GM13977 (cell line): ENCODE measurements around the gene SOD3.

Experiments
- DNase-seq: peaks from one replicate; pipeline ENCODE4 v3.0.0; 2012; ENCODE audit warnings: low spot score
- CTCF ChIP-seq: IDR thresholded peaks from 2 replicates; pipeline ENCODE4 v1.5.1; 2012; ENCODE audit warnings: mild to moderate bottlenecking, control low read depth; ENCODE audit not compliant: insufficient read depth; ENCODE audit errors: extremely low read depth, missing control alignments
- in situ Hi-C: fragments of 300-500 bp; cut with MboI; formaldehyde crosslinking; loops from one replicate; pipeline ENCODE4 v1.12.0; 2022; ENCODE audit warnings: low sequenced_read_pairs, low pct_unique_long_range_greater_than_20kb, mixed read lengths, inconsistent platforms; ENCODE audit not compliant: unreplicated experiment

The SOD3 gene

DNA sequence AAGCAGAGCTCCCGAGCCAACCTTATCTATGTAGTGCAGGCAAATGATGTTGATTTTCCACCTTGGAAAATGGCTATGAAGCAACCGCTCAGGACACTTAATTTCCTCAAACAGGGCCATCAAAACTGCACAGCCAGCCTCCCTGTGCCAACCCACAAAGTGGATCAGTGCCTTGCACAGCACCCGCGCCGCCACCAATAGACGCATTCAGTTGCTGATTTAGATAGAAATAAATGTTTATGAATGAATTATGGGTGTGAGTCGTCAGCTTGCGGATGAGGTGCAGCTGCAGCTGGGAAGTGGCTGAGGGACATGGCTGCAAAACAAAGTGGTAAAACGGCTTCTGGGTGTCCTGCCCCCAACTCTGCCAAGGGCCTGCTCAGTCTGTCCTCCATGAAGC, 47.0 kb downstream of the SOD3 start:
- TF ChIP-seq CTCF, result no peak
- DNase-seq, result no peak
- in situ Hi-C loops, result no loop called here

DNA sequence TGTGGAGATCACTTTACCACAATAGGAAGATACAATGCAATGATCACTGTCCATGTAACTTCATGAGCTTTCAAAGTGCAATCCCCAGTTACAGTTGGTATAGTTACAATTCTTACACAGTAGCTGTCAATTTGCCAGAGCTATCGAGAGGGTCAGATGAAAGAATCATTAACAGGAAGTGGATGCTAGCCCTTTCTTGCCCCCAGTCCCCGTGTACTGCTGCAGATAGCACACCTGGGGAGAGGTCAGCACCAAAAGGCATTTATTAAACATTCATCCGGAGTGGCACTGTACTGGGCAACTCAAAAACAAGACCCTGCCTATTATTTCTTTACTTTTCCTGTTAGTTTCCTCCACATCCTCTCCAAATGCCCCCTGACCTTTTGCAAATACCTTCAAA, 47.7 kb downstream of the SOD3 start:
- in situ Hi-C loops, result no loop called here
- no peak for TF ChIP-seq CTCF
- DNase-seq, result no peak

- in situ Hi-C loops, result no loop called here
- no peak for TF ChIP-seq CTCF
- no peak for DNase-seq
Observed at GRCh38 chr4:24845132-24845531, 49.8 kb downstream of the SOD3 start.

DNA sequence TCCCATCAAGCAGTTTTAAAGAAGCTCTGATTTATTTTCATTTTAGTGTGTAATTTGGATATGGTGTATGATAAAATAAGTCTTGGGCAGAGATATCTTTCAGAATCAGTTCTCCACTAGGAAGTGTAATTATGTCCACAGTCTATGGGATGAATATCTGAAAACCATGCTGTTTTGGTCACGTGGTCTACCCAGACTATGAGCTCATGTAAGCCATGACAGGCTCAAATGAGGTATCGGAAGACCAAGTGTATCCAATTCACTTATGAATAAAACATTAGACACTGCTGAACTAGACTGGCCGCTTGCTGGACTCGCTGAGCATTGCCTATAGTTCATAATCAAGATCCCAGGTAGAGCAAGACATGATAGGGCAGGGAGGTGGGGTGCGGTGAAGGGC, 50.5 kb downstream of the SOD3 start:
- TF ChIP-seq CTCF, result no peak
- in situ Hi-C loops, result no loop called here

GRCh38 chr4:24846716-24847115, 51.3 kb downstream of the SOD3 start:
- in situ Hi-C loops, result no loop called here
- DNase-seq, result no peak
- TF ChIP-seq CTCF, result no peak

More for the DNA sequence above, 50.5 kb downstream of the SOD3 start:
- no peak for DNase-seq

DNA sequence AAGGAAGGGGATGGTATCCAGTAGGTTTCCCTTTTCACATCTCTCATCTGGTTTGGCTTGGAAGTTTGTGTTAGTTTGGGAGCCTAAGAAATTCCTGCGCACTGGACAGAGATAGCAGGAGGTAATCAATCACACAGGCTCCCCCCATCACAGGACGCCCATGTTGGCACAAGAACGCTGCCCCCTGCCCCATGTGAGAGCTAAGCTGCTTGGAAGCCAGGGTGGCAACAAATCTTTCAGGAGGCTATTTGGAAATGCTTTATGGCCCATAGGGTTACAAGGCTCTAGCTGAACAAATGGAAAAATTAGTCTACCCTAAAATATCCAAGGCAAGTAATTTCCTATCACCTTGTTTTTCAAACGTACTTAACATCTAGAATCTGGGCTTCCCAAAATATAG, 54.0 kb downstream of the SOD3 start:
- in situ Hi-C loops, result no loop called here
- DNase-seq, result no peak
- TF ChIP-seq CTCF, result no peak

DNA sequence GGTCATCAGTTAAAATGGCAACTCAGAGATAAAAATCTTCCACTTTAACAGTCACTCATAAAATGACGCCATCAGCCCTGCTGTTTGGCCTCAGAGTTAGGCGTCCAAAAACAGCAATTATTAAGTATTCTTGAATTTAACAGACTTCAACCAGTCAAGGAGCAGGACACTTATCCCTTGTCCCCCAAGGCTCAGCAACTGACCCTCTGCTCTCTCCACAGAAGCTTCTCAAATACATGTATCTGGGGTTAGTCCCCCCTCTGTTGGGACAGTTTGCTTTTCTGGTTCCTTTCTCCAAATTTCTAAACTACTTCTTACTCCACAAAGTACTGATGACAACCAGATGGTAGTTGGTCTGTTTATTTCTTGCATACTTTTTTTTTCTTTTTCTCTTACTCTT, 54.4 kb downstream of the SOD3 start:
- DNase-seq, result no peak
- TF ChIP-seq CTCF, result no peak
- in situ Hi-C loops, result no loop called here
